Progenitor cell of endocrine pancreas (in vitro differentiated cells): ENCODE data around the gene FLRT3. TPM values are rescaled to one million over a fixed set of nuclear protein-coding genes. Genes with fewer than 3 reads are reported as not detected.
A peak's percentile ranks its signal among the peaks of the same experiment; 100 is the strongest.

Source experiments
- DNase-seq: peaks from one replicate; pipeline ENCODE4 v3.0.0; 2021; ENCODE audit warnings: low spot score; ENCODE audit not compliant: unreplicated experiment
- H3K27ac Mint-ChIP-seq: 2 replicates; pipeline ENCODE4 v1.8.0; 2021; ENCODE audit warnings: mild to moderate bottlenecking, moderate library complexity, mixed read lengths
- H3K27me3 Mint-ChIP-seq: 2 replicates; pipeline ENCODE4 v1.8.0; 2021; ENCODE audit warnings: mixed read lengths
- H3K36me3 Mint-ChIP-seq: 2 replicates; pipeline ENCODE4 v1.8.0; 2022; ENCODE audit warnings: mixed read lengths; ENCODE audit not compliant: insufficient read depth
- H3K4me1 Mint-ChIP-seq: 2 replicates; pipeline ENCODE4 v1.8.0; 2021; ENCODE audit warnings: low read depth, mixed read lengths
- H3K4me3 Mint-ChIP-seq: 2 replicates; pipeline ENCODE4 v1.8.0; 2021; ENCODE audit warnings: low read depth, mild to moderate bottlenecking, moderate library complexity, mixed read lengths
- H3K9me3 Mint-ChIP-seq: 2 replicates; pipeline ENCODE4 v1.8.0; 2021; ENCODE audit warnings: low read depth, mixed read lengths
- CTCF ChIP-seq: fragments of 200-600 bp; sonication (generic); IDR thresholded peaks from one replicate; pipeline ENCODE4 v1.5.0; 2021; ENCODE audit warnings: antibody characterized with exemption, mild to moderate bottlenecking; ENCODE audit not compliant: unreplicated experiment
- total RNA-seq: library from RNA; stranded (reverse); gene quantifications from 2 replicates; pipeline ENCODE4 v1.2.1, GENCODE V29; 2021

FLRT3 gene
- total RNA-seq, 1 donor from 2014 or later = 62.4 TPM

- no peak overlapping the region for H3K27ac Mint-ChIP-seq
- peaks cover 5% of the 10 kb centered on the region for H3K9me3 Mint-ChIP-seq
- H3K4me3 Mint-ChIP-seq = no peak overlapping the region
- no peaks in the 10 kb centered on the region for H3K27me3 Mint-ChIP-seq
- H3K4me1 Mint-ChIP-seq = peaks cover 20% of the 10 kb centered on the region
- no peak for TF ChIP-seq CTCF
- peaks cover 1% of the 10 kb centered on the region for H3K36me3 Mint-ChIP-seq
- DNase-seq = no peak
Measured at GRCh38 chr20:14378326-14378725, 40.9 kb upstream of the FLRT3 start.

- TF ChIP-seq CTCF = no peak
- H3K36me3 Mint-ChIP-seq = no peaks in the 10 kb centered on the region
- H3K9me3 Mint-ChIP-seq = peaks cover 3% of the 10 kb centered on the region
- H3K27ac Mint-ChIP-seq = no peak overlapping the region
- peaks cover 20% of the 10 kb centered on the region for H3K4me1 Mint-ChIP-seq
- DNase-seq = no peak
- H3K27me3 Mint-ChIP-seq = no peaks in the 10 kb centered on the region
- H3K4me3 Mint-ChIP-seq = peak overlapping the region; percentile 7
Measured at GRCh38 chr20:14375416-14375985, 38.1 kb upstream of the FLRT3 start.

GRCh38 chr20:14374196-14374595 is 36.8 kb upstream of the FLRT3 start:
- Mint-ChIP-seq H3K4me1 (peaks cover 20% of the 10 kb centered on the region), H3K9me3 (peaks cover 3% of the 10 kb centered on the region), H3K36me3 (no peaks in the 10 kb centered on the region), H3K4me3 (no peak overlapping the region), H3K27me3 (no peaks in the 10 kb centered on the region), H3K27ac (no peak overlapping the region)
- no peak for DNase-seq
- no peak for TF ChIP-seq CTCF

GRCh38 chr20:14361509-14362345 is 24.3 kb upstream of the FLRT3 start:
- Mint-ChIP-seq H3K4me3 (no peak overlapping the region), H3K27ac (no peak overlapping the region), H3K9me3 (peaks cover 15% of the 10 kb centered on the region), H3K27me3 (no peaks in the 10 kb centered on the region), H3K36me3 (peaks cover 5% of the 10 kb centered on the region), H3K4me1 (peaks cover 5% of the 10 kb centered on the region)
- DNase-seq = no peak
- no peak for TF ChIP-seq CTCF

GRCh38 chr20:14360416-14360815 is 23.0 kb upstream of the FLRT3 start:
- peaks cover 3% of the 10 kb centered on the region for H3K36me3 Mint-ChIP-seq
- H3K27ac Mint-ChIP-seq = no peak overlapping the region
- H3K4me3 Mint-ChIP-seq = no peak overlapping the region
- peaks cover 5% of the 10 kb centered on the region for H3K4me1 Mint-ChIP-seq
- H3K9me3 Mint-ChIP-seq = peaks cover 10% of the 10 kb centered on the region
- no peak for DNase-seq
- H3K27me3 Mint-ChIP-seq = no peaks in the 10 kb centered on the region
- no peak for TF ChIP-seq CTCF
